ENCODE results near the gene PTBP2. TPM values are rescaled to one million over a fixed set of nuclear protein-coding genes. Genes with fewer than 3 reads are reported as not detected.
A peak's percentile ranks its signal among the peaks of the same experiment; 100 is the strongest.

The PTBP2 gene
- polyA plus RNA-seq, 3 donors from 2014 or later: 1.8 to 2.4 (median 1.9) TPM

GRCh38 chr1:96714881-96715280 is 6.7 kb upstream of the PTBP2 start:
- Mint-ChIP-seq H3K27me3 (ENCODE audit: low read depth in 3 of 3) (peaks cover 2 to 8% (median 6%) of the 10 kb centered on the region in 3 donors), H3K27ac (no peak overlapping the region), H3K36me3 (no peaks in the 10 kb centered on the region), H3K4me3 (no peak overlapping the region), H3K4me1 (no peaks in the 10 kb centered on the region), H3K9me3 (peaks cover 0 to 2% (median 0%) of the 10 kb centered on the region in 6 donors)
- no peak for DNase-seq

- H3K4me3 Mint-ChIP-seq: no peak overlapping the region
- peaks cover 2 to 8% (median 6%) of the 10 kb centered on the region in 3 donors for H3K27me3 Mint-ChIP-seq (ENCODE audit: low read depth in 3 of 3)
Measured at GRCh38 chr1:96715482-96715881, 6.1 kb upstream of the PTBP2 start.

GRCh38 chr1:96721053-96721415 is 550 bp upstream of the PTBP2 start:
- H3K27ac Mint-ChIP-seq: peak overlapping the region; percentile 71 to 94 (median 82)
- DNase-seq: no peak
- H3K4me1 Mint-ChIP-seq: peaks cover 25 to 34% of the 10 kb centered on the region in 2 donors
- peak overlapping the region; percentile 93 to 99 (median 98) for H3K4me3 Mint-ChIP-seq
- H3K27me3 Mint-ChIP-seq (ENCODE audit: low read depth in 3 of 3): peaks cover 0 to 9% (median 4%) of the 10 kb centered on the region in 3 donors
- H3K9me3 Mint-ChIP-seq: no peaks in the 10 kb centered on the region
- peaks cover 3 to 6% (median 4%) of the 10 kb centered on the region in 3 donors for H3K36me3 Mint-ChIP-seq

More at GRCh38 chr1:96715482-96715881, 6.1 kb upstream of the PTBP2 start:
- DNase-seq: no peak
- Mint-ChIP-seq H3K4me1 (no peaks in the 10 kb centered on the region), H3K27ac (no peak overlapping the region), H3K9me3 (peaks cover 0 to 2% (median 0%) of the 10 kb centered on the region in 6 donors), H3K36me3 (no peaks in the 10 kb centered on the region)

GRCh38 chr1:96722161-96722922 is 758 bp downstream of the PTBP2 start:
- H3K9me3 Mint-ChIP-seq: no peaks in the 10 kb centered on the region
- H3K27me3 Mint-ChIP-seq (ENCODE audit: low read depth in 3 of 3): peaks cover 0 to 9% (median 4%) of the 10 kb centered on the region in 3 donors
- H3K36me3 Mint-ChIP-seq: peaks cover 4 to 11% (median 8%) of the 10 kb centered on the region in 3 donors
- H3K4me1 Mint-ChIP-seq: peaks cover 33 to 42% of the 10 kb centered on the region in 2 donors
- H3K4me3 Mint-ChIP-seq: peak overlapping the region; percentile 93 to 99 (median 98)
- peak; percentile 12 to 20 (median 18) for DNase-seq
- peak overlapping the region; percentile 80 to 97 (median 94) for H3K27ac Mint-ChIP-seq

GRCh38 chr1:96722958-96723357 is 1.4 kb downstream of the PTBP2 start:
- DNase-seq: no peak
- H3K27ac Mint-ChIP-seq: peak overlapping the region; percentile 64 to 97 (median 86)
- H3K4me1 Mint-ChIP-seq: peaks cover 35 to 48% of the 10 kb centered on the region in 2 donors
- peaks cover 0 to 6% (median 4%) of the 10 kb centered on the region in 3 donors for H3K27me3 Mint-ChIP-seq (ENCODE audit: low read depth in 3 of 3)
- H3K36me3 Mint-ChIP-seq: peaks cover 4 to 11% (median 8%) of the 10 kb centered on the region in 3 donors
- no peaks in the 10 kb centered on the region for H3K9me3 Mint-ChIP-seq
- H3K4me3 Mint-ChIP-seq: peak overlapping the region; percentile 93 to 99 (median 98)

- peaks cover 38 to 52% of the 10 kb centered on the region in 2 donors for H3K4me1 Mint-ChIP-seq
- H3K27ac Mint-ChIP-seq: peak overlapping the region; percentile 64 to 97 (median 86)
- no peaks in the 10 kb centered on the region for H3K9me3 Mint-ChIP-seq
- H3K36me3 Mint-ChIP-seq: peaks cover 4 to 11% (median 8%) of the 10 kb centered on the region in 3 donors
- peak overlapping the region; percentile 93 to 99 (median 98) for H3K4me3 Mint-ChIP-seq
- no peak for DNase-seq
- H3K27me3 Mint-ChIP-seq (ENCODE audit: low read depth in 3 of 3): peaks cover 0 to 5% (median 4%) of the 10 kb centered on the region in 3 donors
Measured at GRCh38 chr1:96723377-96723776, 1.8 kb downstream of the PTBP2 start.

- Mint-ChIP-seq H3K27ac (no peak overlapping the region), H3K4me3 (no peak overlapping the region), H3K9me3 (no peaks in the 10 kb centered on the region), H3K4me1 (peaks cover 41 to 56% of the 10 kb centered on the region in 2 donors), H3K36me3 (peaks cover 4 to 11% (median 8%) of the 10 kb centered on the region in 3 donors), H3K27me3 (ENCODE audit: low read depth in 3 of 3) (peaks cover 0 to 5% (median 4%) of the 10 kb centered on the region in 3 donors)
- no peak for DNase-seq
Measured at GRCh38 chr1:96723936-96724335, 2.4 kb downstream of the PTBP2 start.

GRCh38 chr1:96727860-96728259 is 6.3 kb downstream of the PTBP2 start:
- Mint-ChIP-seq H3K4me1 (peaks cover 45 to 79% of the 10 kb centered on the region in 2 donors), H3K27ac (peak overlapping the region in 1 of 6 donors; percentile 5), H3K36me3 (peaks cover 12 to 17% (median 16%) of the 10 kb centered on the region in 3 donors), H3K4me3 (no peak overlapping the region), H3K9me3 (no peaks in the 10 kb centered on the region), H3K27me3 (ENCODE audit: low read depth in 3 of 3) (peaks cover 0 to 2% (median 0%) of the 10 kb centered on the region in 3 donors)
- DNase-seq: no peak

GRCh38 chr1:96730574-96731298 is 9.2 kb downstream of the PTBP2 start:
- Mint-ChIP-seq H3K4me3 (peak overlapping the region in 1 of 5 donors; percentile 0), H3K9me3 (no peaks in the 10 kb centered on the region), H3K27me3 (ENCODE audit: low read depth in 3 of 3) (peaks cover 0 to 1% (median 0%) of the 10 kb centered on the region in 3 donors), H3K36me3 (peaks cover 15 to 16% (median 16%) of the 10 kb centered on the region in 3 donors), H3K4me1 (peaks cover 35 to 76% of the 10 kb centered on the region in 2 donors), H3K27ac (peak overlapping the region in 3 of 6 donors; percentile 6 to 36 (median 22))
- DNase-seq: no peak

GRCh38 chr1:96741335-96741734 is 19.8 kb downstream of the PTBP2 start:
- Mint-ChIP-seq H3K9me3 (no peaks in the 10 kb centered on the region), H3K27me3 (ENCODE audit: low read depth in 3 of 3) (no peaks in the 10 kb centered on the region), H3K36me3 (peaks cover 0 to 6% (median 2%) of the 10 kb centered on the region in 3 donors), H3K27ac (no peak overlapping the region), H3K4me1 (peaks cover 37 to 80% of the 10 kb centered on the region in 2 donors), H3K4me3 (no peak overlapping the region)
- DNase-seq: no peak

GRCh38 chr1:96746440-96747420 is 25.1 kb downstream of the PTBP2 start:
- Mint-ChIP-seq H3K27ac (peak overlapping the region in 1 of 6 donors; percentile 35), H3K4me3 (no peak overlapping the region), H3K4me1 (peaks cover 43 to 85% of the 10 kb centered on the region in 2 donors)

GRCh38 chr1:96747565-96747964 is 26.0 kb downstream of the PTBP2 start:
- Mint-ChIP-seq H3K36me3 (peaks cover under 1 to 13% (median 10%) of the 10 kb centered on the region in 3 donors), H3K4me1 (peaks cover 38 to 77% of the 10 kb centered on the region in 2 donors), H3K27me3 (ENCODE audit: low read depth in 3 of 3) (no peaks in the 10 kb centered on the region), H3K27ac (peak overlapping the region in 1 of 6 donors; percentile 31), H3K4me3 (no peak overlapping the region), H3K9me3 (no peaks in the 10 kb centered on the region)
- no peak for DNase-seq

More at GRCh38 chr1:96746440-96747420, 25.1 kb downstream of the PTBP2 start:
- no peak for DNase-seq
- Mint-ChIP-seq H3K9me3 (no peaks in the 10 kb centered on the region), H3K27me3 (ENCODE audit: low read depth in 3 of 3) (no peaks in the 10 kb centered on the region), H3K36me3 (peaks cover 0 to 7% (median 5%) of the 10 kb centered on the region in 3 donors)

- Mint-ChIP-seq H3K4me3 (no peak overlapping the region), H3K9me3 (no peaks in the 10 kb centered on the region), H3K27me3 (ENCODE audit: low read depth in 3 of 3) (no peaks in the 10 kb centered on the region), H3K27ac (no peak overlapping the region), H3K36me3 (peaks cover 5 to 18% (median 15%) of the 10 kb centered on the region in 3 donors), H3K4me1 (peaks cover 37 to 72% of the 10 kb centered on the region in 2 donors)
- DNase-seq: no peak
Measured at GRCh38 chr1:96748078-96748477, 26.5 kb downstream of the PTBP2 start.
